T47D (cell line): ENCODE data around the gene PXMP4.
A peak's percentile ranks its signal among the peaks of the same experiment; 100 is the strongest.

Experiments
- DNase-seq, 2 experiments: peaks; one replicate each; pipeline versions ENCODE4 v3.0.0 to v3.0.0-alpha.2; 2011 to 2012; ENCODE audit warnings: low read depth in 1 of 2, low spot score in 1 of 2
- JUND ChIP-seq: IDR thresholded peaks from 2 replicates; pipeline ENCODE4 v1.6.1; 2012; ENCODE audit warnings: low read depth
- in situ Hi-C: cut with HindIII; loops from 2 replicates; pipeline ENCODE4 v1.10.0; 2016; ENCODE audit warnings: low sequenced_read_pairs, low pct_unique_long_range_greater_than_20kb

The PXMP4 gene

DNA sequence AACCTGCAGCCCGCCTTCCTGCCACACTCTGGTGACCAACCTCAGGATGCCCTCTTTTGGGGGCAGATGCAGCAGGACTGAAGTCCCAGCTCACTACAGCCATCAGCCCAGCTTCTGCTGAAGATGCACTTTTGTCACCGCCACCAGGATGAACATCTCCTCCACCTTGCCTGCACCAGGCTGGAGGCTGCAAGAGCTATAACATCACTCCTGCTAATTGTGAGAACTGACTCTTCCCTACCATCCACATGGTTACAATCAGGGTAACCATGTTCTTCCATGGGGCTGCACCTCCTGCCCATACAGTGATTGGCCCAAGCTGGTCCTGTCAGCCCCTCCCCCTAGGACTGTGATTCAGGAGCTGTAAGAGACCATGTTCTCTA, 55.4 kb downstream of the PXMP4 start:
- in situ Hi-C loops: no loop called here
- DNase-seq: no peak
- TF ChIP-seq JUND: no peak

DNA sequence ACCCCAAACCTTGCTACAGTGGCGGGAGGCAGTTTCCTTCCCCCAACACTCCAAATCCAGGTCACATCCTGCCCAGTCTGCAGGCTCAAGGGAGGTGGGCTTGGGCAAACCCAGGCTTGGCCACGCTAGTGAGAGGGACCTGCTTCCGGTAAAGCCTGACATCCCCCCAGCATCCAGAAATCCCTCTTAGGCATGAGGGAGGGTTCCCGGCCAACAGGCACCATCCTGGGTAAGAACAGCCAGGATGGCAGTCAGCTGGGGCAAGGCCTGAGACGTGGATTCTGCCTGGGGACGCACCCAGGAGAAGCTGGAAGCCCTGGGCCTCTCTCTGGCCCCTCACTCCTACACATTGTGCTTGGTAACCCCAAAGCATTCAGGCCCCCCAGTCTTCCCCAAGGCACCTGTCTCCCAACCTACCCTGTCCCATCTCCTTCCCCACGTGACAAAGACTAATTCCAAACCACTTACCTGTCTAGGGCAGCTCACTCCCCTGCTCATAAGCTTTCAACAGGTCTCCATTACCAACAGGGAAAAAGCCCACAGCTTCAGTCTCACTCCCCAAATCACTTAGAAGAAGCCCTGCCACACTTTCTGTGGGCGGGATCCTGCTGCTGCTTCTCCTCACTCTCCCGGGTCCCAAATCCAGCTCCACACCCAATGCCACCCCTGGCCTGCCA, 55.9 kb downstream of the PXMP4 start:
- in situ Hi-C loops: no loop called here
- DNase-seq: no peak
- no peak for TF ChIP-seq JUND

DNA sequence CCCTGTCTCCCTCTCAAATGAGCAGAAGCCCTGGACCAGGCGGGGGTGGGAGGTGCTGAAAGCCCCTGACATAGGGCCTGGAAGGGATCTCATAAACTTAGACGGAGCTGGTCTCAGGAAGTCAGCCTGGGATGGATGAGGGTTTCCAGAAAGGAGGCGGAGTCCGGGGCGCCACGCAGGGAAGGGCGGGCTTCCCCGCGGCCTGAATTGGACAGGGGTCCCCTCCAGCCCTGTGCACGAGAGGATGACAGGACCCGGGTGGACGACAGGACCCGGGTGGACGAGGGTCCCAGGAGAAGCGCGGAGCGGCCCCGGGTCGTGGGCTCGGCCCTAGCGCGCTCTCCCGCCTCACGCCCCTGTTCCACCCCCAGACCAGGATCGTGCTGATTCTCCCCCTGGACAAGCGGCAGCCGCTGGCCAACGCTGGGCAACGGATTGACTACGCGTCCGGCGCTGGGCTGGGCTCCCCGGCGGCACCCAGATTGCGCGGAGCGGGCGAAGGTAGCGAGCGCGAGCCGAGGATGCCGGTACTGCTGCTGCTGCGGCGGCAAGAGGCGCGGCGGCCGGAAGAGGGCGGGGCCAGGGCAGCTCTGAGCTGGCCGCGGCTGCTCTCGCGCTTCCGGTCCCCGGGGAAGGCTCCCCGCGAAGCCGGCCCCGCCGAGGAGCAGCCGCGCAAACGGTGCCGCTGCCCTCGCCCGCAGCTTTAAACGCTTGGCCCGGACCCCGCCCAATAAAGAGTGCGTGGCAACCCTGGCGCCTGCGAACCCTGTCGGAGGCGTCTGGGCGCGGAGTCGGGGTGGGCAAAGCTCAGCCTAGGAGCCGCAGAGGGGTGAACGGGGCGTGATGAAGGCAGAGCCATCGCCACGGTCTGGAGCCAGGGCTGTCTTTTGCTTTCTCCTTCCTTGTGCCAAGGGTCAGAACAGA, 56.7 kb downstream of the PXMP4 start:
- in situ Hi-C loops: no loop called here
- TF ChIP-seq JUND: no peak; the same call in 1 of the 2 replicates
- DNase-seq: peak; percentile 82 to 90

DNA sequence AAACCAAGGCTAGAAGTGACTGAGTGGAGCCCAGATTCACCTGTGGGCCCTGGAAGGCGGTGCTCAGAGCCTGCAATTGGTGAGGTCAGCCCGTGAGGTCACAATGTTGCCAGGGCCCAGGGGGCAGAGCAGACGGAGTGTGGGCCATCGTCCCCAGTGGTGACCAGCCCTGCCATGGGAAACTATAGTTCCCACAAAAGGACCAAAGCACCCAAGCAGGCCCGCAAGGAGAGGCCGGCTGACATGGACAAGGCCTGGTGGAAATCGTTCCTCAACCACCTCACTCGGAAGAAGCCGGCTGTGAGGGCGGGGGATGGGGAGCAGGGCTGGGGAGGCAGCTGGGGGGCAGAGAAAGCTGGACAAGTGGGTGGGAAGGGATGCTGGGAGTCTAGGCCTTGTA, 57.9 kb downstream of the PXMP4 start, which contains the start of gene C20orf144:
Gene C20orf144 (plus strand): TSS at position 156 of the 400 bp plus-strand sequence. CDS start 19 bp downstream, at position 175.
- no peak for DNase-seq
- in situ Hi-C loops: no loop called here

DNA sequence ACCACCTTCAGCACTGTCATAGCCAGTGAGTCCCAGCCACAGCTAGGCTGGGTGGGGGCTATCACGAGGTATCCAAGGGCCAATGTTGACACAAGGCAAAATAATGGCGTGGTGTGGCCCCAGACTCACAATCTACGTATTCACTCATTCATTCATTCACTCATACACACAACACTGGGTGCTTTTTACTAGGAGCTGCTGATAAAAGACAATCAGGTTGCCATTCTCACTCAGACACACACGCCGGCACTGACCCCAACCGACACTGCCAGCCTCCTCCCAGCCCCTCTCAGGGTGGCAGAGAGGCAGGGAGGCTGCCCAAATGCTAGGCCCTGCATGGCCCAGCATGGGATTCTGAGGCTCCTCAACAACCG, 59.4 kb downstream of the PXMP4 start:
- TF ChIP-seq JUND: no peak

More for the DNA sequence above, 57.9 kb downstream of the PXMP4 start, which contains the start of gene C20orf144:
- TF ChIP-seq JUND: no peak

DNA sequence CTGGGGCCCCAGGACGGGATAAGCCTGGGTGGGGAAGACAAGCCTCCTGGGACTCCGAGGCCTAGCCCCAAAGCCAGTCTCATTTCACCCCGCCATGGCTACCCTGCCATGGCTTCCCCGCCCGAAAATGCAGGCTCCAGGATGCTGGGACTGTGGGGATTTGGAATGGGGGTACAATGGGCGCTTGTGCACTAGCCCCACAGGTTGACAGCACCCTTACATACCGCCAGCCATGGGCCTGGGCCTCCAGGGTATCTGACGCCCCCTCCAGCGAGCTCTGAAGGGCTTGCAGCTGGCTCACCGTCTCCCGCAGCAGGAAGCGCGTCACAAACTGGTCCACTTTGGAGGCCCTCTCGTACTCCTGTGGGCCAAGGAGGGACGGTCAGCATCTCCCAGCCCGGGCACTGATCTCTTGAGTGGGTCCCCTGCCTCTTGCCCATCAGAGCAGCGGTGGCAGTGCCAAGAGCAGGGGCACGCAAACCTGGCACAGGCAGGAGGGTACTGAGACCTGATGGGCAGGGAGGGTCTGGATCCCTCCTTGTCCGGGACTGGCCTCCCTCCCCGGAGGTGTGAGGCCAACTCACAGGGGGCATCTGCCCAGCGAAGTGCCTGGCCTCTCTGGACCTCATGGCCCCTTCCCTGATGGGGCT, 60.0 kb downstream of the PXMP4 start:
- no peak for TF ChIP-seq JUND
- in situ Hi-C loops: no loop called here
- no peak for DNase-seq

More for the DNA sequence above, 59.4 kb downstream of the PXMP4 start:
- in situ Hi-C loops: no loop called here
- DNase-seq: no peak

DNA sequence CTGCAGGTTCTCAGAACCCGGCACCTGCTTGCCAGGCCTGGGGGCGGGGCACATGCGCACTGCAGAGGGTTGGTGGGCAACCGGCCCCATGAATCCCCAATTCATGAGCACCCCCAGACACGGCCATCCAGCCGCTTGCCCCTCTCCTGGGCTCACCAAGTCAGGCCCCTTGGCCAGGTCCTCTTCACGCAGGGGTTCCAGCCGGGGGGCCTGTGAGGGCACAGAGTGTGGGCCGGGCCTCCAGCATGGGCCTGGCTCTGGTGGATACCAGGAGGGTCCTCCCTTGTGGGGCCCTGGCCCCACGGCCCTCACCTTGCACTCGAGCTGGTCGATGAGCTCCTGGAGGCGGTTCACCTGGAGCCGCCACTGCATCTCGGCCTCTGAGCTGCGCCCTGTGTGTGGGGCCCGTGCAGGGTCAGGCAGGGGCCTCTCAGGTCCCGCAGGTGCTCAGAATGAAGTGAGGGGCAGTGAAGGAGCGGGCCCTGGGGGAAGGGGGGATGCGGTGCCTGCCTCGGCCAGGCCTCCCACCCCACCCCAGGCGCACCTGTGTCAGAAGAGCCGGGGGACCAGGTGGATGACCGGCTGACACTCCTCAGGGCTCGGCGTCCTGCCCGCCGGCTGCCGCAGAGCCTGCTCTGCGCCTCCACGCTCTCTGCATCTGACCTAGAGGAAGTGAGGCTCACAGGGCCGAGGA, 60.6 kb downstream of the PXMP4 start:
- no peak for DNase-seq
- in situ Hi-C loops: no loop called here
- TF ChIP-seq JUND: no peak

DNA sequence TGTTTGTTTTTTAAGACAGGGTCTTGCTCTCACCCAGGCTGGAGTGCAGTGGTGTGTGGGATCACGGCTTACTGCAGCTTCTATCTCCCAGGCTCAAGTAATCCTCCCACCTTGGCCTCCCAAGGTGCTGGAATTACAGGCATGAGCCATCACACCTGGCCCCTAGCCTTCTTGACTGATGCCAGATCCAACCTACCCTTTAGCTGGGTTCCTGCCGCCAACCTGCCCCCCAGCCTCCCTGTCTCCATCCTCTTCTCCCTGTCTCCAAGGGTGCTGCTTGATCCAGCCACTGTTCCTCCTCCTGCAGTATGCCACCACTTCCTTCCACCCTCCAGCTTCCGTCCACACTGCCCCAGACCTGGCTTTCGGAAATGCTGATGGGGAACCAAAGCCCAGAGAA, 61.2 kb downstream of the PXMP4 start:
- in situ Hi-C loops: no loop called here
- TF ChIP-seq JUND: no peak
- DNase-seq: no peak

DNA sequence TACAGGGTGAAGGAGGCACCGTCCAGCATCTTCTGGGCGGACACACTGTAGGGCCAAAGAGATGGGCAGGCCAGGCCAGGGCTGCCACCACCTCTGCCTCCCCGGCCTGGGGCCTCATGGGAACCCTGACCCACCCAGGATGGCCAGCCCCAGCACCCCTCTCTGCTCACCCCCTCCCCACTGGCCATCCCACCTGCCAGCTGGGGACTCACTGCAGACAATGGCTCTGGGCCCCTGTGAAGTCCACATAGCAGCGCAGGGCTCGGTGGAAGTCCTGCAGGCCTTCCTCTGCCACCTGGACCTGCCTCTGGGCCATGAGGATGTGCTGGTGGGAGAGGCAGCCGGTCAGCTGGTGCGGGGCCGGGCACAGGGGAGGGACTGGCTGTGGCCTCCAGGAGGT, 61.6 kb downstream of the PXMP4 start:
- in situ Hi-C loops: no loop called here
- peak in 1 of 2 experiments; percentile 1 for DNase-seq
- TF ChIP-seq JUND: no peak

DNA sequence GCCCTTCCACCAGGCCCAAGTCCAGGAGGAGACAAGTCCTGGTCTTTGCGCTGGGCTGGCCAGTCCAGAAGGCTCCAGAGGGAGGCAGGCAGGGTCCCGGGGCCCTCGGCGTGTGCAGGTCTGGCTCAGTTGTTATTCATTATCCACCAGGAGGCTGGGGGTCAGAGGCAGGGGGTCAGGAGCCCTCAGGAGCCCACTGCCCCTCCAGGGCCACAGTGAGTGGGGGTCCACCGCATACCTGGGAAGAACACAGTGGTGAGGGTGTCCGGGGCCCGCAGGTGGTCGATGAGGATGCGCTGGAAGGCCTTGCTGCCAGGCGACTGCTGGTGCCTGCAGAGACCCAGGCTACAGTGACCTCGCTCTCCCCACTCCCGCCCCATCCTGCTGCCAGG, 62.4 kb downstream of the PXMP4 start:
- peak in 1 of 2 experiments; percentile 2 for DNase-seq
- no peak for TF ChIP-seq JUND
- in situ Hi-C loops: no loop called here

DNA sequence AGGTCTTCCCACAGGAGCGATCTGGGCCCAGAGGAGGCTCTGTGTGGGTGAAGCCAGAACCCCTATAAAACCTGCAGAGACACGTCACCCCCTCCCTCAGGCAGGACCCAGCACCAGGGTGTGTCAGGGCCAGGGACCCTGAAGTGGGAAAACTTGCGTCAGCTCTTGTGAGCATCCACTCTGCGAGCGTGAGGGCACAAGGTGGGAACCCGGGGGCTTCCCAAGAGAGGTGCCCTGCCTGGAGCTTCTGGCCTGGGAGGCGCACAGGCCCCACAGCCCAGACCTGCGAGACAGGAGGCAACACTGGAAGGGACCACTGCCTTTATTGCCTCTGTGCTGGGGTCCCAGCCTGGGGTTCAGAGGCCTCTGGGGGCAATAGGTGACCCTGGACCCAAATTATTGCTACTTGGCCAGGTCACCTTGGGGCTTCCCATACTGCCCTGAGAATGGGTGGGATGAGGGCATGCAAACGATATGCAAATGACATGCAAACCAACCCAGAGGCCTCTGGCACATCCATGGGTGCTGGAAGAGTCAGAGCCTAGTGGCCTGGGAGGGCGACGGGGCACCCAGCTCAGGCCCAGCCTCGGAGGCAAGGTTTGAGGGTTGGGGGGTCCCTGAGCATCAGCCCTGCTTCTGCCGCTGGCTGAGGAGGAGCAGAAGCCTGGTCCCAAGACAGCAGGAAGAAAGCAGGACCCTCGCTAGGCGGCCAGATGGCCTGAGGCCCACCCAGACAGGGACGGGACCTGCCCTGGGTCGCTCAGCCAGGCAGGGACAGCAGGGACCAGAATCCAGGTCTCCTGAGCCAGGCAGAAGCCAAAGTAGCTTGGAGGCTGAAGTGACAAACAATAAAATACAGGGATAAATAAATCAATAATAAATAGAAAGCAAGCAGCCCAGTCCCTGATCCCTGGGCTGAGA, 63.1 kb downstream of the PXMP4 start:
- in situ Hi-C loops: no loop called here
- no peak for TF ChIP-seq JUND
- no peak for DNase-seq
